GM21447 (cell line): Measurements from ENCODE around the gene ERFL.
"Not testable (repeated sequence)": the region's sequence is repeated elsewhere in the genome, so short reads cannot be mapped to it uniquely, and the experiment has no call there.

Experiments
- ATAC-seq: cut with Tn5 transposase; IDR thresholded peaks from one replicate; pipeline ENCODE4 v1.9.1; 2021; ENCODE audit not compliant: unreplicated experiment

ERFL gene

GRCh38 chr19:41914424-41914834, 13.8 kb downstream of the ERFL start:
- ATAC-seq, result not testable (repeated sequence)

GRCh38 chr19:41913538-41914423, 14.5 kb downstream of the ERFL start:
- no peak for ATAC-seq

GRCh38 chr19:41912899-41913537, 15.2 kb downstream of the ERFL start:
- no peak for ATAC-seq

GRCh38 chr19:41911889-41912731, 16.1 kb downstream of the ERFL start:
- ATAC-seq, result no peak

- no peak for ATAC-seq
Measured at GRCh38 chr19:41910992-41911888, 17.0 kb downstream of the ERFL start.

- no peak for ATAC-seq
Measured at GRCh38 chr19:41910240-41910991, 17.8 kb downstream of the ERFL start.

GRCh38 chr19:41909706-41910105, 18.5 kb downstream of the ERFL start:
- ATAC-seq, result no peak

- no peak for ATAC-seq
Measured at GRCh38 chr19:41908724-41909464, 19.4 kb downstream of the ERFL start.

GRCh38 chr19:41907994-41908615, 20.1 kb downstream of the ERFL start:
- ATAC-seq, result no peak

- ATAC-seq, result no peak
Measured at GRCh38 chr19:41906916-41907680, 21.2 kb downstream of the ERFL start.

GRCh38 chr19:41906271-41906670, 22.0 kb downstream of the ERFL start:
- ATAC-seq, result no peak

- ATAC-seq, result no peak
Measured at GRCh38 chr19:41905273-41906002, 22.8 kb downstream of the ERFL start.

GRCh38 chr19:41904118-41904870, 24.0 kb downstream of the ERFL start:
- no peak for ATAC-seq

- ATAC-seq, result no peak
Measured at GRCh38 chr19:41903193-41903953, 24.9 kb downstream of the ERFL start.

- ATAC-seq, result no peak
Measured at GRCh38 chr19:41902594-41902993, 25.7 kb downstream of the ERFL start.
